SK-N-SH treated with all-trans-retinoic acid at 6 μM for 48 hours (cell line): ENCODE results near the gene AKT2.

Experiments used
- ATAC-seq: fragments of 200-7000 bp; cut with Tn5 transposase; 3 replicates; pipeline ENCODE4 v1.9.1; 2020; ENCODE audit warnings: mild to moderate bottlenecking, moderate library complexity
- ARNTL ChIP-seq: fragments of 450-650 bp; formaldehyde crosslinking; IDR thresholded peaks from 2 replicates; pipeline ENCODE4 v1.5.0; 2020; ENCODE audit warnings: low read depth, mild to moderate bottlenecking, moderate library complexity, borderline replicate concordance
- BACH2 ChIP-seq: fragments of 250-450 bp; sonication (Bioruptor Pico); IDR thresholded peaks from 2 replicates; pipeline ENCODE4 v1.9.0; 2021; ENCODE audit warnings: mild to moderate bottlenecking, borderline replicate concordance
- GLIS3 ChIP-seq: fragments of 250-450 bp; sonication (Bioruptor Pico); IDR thresholded peaks from 2 replicates; pipeline ENCODE4 v1.5.0; 2020; ENCODE audit warnings: mild to moderate bottlenecking, moderate library complexity
- SNAI2 ChIP-seq: fragments of 250-450 bp; sonication (Bioruptor Pico); IDR thresholded peaks from 2 replicates; pipeline ENCODE4 v1.5.0; 2020; ENCODE audit warnings: mild to moderate bottlenecking, moderate library complexity
- TCF4 ChIP-seq: fragments of 250-450 bp; sonication (Bioruptor Pico); IDR thresholded peaks from 2 replicates; pipeline ENCODE4 v1.8.0; 2021; ENCODE audit warnings: mild to moderate bottlenecking, moderate library complexity, borderline replicate concordance
- TOX ChIP-seq: fragments of 250-450 bp; sonication (Bioruptor Pico); IDR thresholded peaks from 2 replicates; pipeline ENCODE4 v1.8.0; 2021; ENCODE audit warnings: mild to moderate bottlenecking, moderate library complexity, borderline replicate concordance
- ZFP3 ChIP-seq: fragments of 250-450 bp; sonication (Bioruptor Pico); IDR thresholded peaks from 2 replicates; pipeline ENCODE4 v1.5.0; 2020; ENCODE audit warnings: mild to moderate bottlenecking, moderate library complexity
- ZFP30 ChIP-seq: fragments of 450-650 bp; formaldehyde crosslinking; IDR thresholded peaks from 2 replicates; pipeline ENCODE4 v1.5.0; 2022; ENCODE audit warnings: mild to moderate bottlenecking, moderate library complexity
- ZNF565 ChIP-seq: fragments of 450-650 bp; formaldehyde crosslinking; conservative IDR thresholded peaks from 2 replicates; pipeline ENCODE4 v1.5.0; 2020; ENCODE audit warnings: low read depth, mild to moderate bottlenecking, moderate library complexity
- TF ChIP-seq, protein P1 (sequence below): fragments of 250-450 bp; sonication (Bioruptor Pico); IDR thresholded peaks from 2 replicates; pipeline ENCODE4 v1.5.1; 2021; ENCODE audit warnings: mild to moderate bottlenecking, moderate library complexity
- TF ChIP-seq, protein P2 (sequence below): fragments of 250-450 bp; sonication (Bioruptor Pico); IDR thresholded peaks from 2 replicates; pipeline ENCODE4 v1.5.0; 2020; ENCODE audit warnings: mild to moderate bottlenecking, moderate library complexity

AKT2 gene

DNA sequence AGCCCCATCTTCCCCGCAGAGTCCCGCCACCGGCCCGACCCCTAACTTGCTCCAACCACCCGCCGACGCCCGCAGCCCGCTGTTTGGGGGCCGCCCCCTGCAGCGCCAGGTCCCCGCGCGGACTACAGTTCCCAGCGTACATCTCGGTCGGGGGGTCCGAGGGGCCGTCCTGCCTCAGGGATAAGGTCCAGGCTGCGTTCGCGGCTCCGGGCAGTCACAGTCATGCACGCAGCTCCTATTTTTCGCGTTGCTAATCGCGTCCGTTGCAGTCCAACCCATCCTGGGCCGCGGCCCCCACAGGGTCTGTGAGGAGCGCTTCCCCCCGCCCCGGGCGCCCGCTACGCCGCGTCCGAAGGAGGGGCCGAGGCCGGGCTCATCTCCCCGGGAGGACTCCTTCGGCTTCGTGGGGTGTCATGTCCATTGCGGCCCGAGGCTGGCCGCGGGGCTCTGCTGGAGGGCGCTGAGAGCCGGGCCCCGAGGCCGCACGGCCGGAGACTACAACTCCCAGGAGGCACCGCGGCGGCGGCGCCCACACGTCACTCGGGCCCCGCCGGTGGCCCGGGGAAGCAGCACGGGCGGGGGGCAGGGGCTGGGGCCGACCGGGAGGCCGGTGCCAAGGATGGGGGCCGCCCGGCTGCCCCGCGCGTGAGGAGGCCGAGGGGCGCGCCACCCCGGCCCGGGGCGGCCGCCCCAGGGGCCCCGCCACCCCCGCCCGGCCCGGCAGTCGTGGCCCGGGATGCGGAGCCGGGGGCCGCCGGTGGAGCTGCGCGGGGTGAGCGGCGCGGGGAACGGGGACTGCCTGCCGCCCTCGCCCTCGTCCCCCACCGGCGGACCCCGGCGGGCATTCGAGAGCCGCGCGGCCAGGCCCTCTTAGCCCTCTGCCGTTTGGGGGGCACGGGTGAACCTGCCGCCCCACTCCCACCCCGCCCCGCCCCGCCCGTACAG, 94.0 kb downstream of the AKT2 start, which contains the start of gene MAP3K10:
TSS of gene MAP3K10 (plus strand) at position 536 of the 945 bp plus-strand sequence. CDS start 606 bp downstream, outside the sequence.
- ATAC-seq: peak; percentile 91
- TF ChIP-seq TOX (CRISPR knock-in tag) (no peak), ZFP3 (peak; percentile 73; the same call in 1 of the 2 replicates)

DNA sequence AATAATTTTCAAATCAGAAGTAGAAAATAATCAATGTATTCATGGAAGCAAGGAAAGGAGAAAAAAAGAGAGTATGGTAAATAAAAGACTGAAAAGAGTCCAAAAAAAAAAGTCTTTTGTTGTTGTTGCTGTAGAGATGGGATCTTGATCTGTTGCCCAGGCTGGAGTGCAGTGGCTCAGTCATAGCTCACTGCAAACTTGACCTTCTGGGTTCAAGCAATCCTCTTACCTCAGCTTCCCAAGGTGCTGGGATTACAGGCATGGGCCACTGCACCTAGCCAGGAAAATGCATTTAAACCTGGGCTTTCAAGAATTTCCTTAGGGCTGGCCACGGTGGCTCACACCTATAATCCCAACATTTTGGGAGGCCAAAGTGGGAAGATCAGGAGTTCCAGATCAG, 100.9 kb downstream of the AKT2 start:
- no peak for TF ChIP-seq ZNF565
- TF ChIP-seq ZFP30 (CRISPR knock-in tag): no peak
- TF ChIP-seq, protein P1, sequence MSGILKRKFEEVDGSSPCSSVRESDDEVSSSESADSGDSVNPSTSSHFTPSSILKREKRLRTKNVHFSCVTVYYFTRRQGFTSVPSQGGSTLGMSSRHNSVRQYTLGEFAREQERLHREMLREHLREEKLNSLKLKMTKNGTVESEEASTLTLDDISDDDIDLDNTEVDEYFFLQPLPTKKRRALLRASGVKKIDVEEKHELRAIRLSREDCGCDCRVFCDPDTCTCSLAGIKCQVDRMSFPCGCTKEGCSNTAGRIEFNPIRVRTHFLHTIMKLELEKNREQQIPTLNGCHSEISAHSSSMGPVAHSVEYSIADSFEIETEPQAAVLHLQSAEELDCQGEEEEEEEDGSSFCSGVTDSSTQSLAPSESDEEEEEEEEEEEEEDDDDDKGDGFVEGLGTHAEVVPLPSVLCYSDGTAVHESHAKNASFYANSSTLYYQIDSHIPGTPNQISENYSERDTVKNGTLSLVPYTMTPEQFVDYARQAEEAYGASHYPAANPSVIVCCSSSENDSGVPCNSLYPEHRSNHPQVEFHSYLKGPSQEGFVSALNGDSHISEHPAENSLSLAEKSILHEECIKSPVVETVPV (CRISPR knock-in tag): no peak
- no peak for TF ChIP-seq ARNTL
- TF ChIP-seq, protein P2, sequence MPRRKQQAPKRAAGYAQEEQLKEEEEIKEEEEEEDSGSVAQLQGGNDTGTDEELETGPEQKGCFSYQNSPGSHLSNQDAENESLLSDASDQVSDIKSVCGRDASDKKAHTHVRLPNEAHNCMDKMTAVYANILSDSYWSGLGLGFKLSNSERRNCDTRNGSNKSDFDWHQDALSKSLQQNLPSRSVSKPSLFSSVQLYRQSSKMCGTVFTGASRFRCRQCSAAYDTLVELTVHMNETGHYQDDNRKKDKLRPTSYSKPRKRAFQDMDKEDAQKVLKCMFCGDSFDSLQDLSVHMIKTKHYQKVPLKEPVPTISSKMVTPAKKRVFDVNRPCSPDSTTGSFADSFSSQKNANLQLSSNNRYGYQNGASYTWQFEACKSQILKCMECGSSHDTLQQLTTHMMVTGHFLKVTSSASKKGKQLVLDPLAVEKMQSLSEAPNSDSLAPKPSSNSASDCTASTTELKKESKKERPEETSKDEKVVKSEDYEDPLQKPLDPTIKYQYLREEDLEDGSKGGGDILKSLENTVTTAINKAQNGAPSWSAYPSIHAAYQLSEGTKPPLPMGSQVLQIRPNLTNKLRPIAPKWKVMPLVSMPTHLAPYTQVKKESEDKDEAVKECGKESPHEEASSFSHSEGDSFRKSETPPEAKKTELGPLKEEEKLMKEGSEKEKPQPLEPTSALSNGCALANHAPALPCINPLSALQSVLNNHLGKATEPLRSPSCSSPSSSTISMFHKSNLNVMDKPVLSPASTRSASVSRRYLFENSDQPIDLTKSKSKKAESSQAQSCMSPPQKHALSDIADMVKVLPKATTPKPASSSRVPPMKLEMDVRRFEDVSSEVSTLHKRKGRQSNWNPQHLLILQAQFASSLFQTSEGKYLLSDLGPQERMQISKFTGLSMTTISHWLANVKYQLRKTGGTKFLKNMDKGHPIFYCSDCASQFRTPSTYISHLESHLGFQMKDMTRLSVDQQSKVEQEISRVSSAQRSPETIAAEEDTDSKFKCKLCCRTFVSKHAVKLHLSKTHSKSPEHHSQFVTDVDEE (CRISPR knock-in tag): no peak
- TF ChIP-seq GLIS3 (CRISPR knock-in tag): no peak
- TF ChIP-seq BACH2 (CRISPR knock-in tag): no peak
- TF ChIP-seq TCF4: no peak
- no peak for TF ChIP-seq SNAI2 (CRISPR knock-in tag)
- TF ChIP-seq, all 23 proteins: peak for 0
- ATAC-seq: no peak
